ENCODE data around the gene TLK1.

Gene TLK1

DNA sequence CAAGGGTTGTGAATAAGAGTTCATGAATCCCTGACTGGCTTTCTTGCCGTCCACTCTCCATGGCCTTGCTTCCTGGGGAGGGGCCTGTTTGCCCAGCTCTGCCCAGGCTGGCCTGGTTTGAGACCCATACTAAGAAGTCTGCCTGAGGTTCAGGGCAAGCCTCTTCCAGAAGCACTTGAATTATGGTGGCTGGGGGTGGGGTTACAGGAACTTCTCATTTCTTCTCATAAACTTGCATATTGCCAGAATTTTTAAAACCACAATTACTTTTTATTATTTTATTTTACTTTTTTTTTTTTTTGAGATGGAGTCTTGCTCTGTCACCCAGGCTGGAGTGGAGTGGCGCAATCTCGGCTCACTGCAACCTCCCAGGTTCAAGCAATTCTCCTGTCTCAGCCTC is 189.6 kb downstream of the TLK1 start:
- Histone ChIP-seq H3K4me1 (no peaks in the 10 kb centered on the region), H3K27me3 (no peaks in the 10 kb centered on the region), H3K9me3 (no peaks in the 10 kb centered on the region), H3K36me3 (peaks cover 4% of the 10 kb centered on the region; the same call in 1 of the 2 replicates), H3K4me3 (ENCODE audit: low read depth, low read length) (no peak overlapping the region)
- DNase-seq: no peak
- TF ChIP-seq CTCF (IDR thresholded peaks at IDR 0.05; ENCODE audit: low read depth, low read length): no peak

- Histone ChIP-seq H3K9me3 (no peaks in the 10 kb centered on the region), H3K4me3 (ENCODE audit: low read depth, low read length) (no peak overlapping the region), H3K36me3 (peaks cover 4% of the 10 kb centered on the region; the same call in 1 of the 2 replicates), H3K4me1 (no peaks in the 10 kb centered on the region), H3K27me3 (no peaks in the 10 kb centered on the region)
- no peak for DNase-seq
- TF ChIP-seq CTCF (IDR thresholded peaks at IDR 0.05; ENCODE audit: low read depth, low read length): no peak
Observed at GRCh38 chr2:170969872-170970496, 190.7 kb downstream of the TLK1 start.

DNA sequence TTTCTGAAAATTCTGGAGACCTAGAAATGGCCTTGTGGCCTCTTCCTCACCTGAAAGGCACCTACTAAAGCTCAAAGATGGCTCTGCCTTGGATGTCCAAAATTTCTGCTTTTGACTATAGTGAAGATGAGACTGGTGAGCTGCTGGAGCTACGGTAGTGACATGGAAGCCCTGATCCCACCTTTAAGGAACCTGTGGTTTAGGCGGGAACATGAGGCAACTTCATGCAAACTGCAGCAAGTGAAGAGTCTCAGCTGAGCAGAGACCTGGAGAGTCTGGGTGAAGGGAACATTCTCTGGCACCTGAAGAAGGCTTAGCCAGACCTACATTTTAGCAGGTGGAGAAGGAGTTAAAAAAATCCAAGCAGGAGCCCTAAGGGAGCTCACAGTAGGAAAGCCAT is 191.7 kb downstream of the TLK1 start:
- Histone ChIP-seq H3K36me3 (peaks cover 4% of the 10 kb centered on the region; the same call in 1 of the 2 replicates), H3K4me3 (ENCODE audit: low read depth, low read length) (no peak overlapping the region), H3K9me3 (no peaks in the 10 kb centered on the region), H3K27me3 (no peaks in the 10 kb centered on the region), H3K4me1 (no peaks in the 10 kb centered on the region)
- DNase-seq: no peak
- TF ChIP-seq CTCF (IDR thresholded peaks at IDR 0.05; ENCODE audit: low read depth, low read length): no peak

DNA sequence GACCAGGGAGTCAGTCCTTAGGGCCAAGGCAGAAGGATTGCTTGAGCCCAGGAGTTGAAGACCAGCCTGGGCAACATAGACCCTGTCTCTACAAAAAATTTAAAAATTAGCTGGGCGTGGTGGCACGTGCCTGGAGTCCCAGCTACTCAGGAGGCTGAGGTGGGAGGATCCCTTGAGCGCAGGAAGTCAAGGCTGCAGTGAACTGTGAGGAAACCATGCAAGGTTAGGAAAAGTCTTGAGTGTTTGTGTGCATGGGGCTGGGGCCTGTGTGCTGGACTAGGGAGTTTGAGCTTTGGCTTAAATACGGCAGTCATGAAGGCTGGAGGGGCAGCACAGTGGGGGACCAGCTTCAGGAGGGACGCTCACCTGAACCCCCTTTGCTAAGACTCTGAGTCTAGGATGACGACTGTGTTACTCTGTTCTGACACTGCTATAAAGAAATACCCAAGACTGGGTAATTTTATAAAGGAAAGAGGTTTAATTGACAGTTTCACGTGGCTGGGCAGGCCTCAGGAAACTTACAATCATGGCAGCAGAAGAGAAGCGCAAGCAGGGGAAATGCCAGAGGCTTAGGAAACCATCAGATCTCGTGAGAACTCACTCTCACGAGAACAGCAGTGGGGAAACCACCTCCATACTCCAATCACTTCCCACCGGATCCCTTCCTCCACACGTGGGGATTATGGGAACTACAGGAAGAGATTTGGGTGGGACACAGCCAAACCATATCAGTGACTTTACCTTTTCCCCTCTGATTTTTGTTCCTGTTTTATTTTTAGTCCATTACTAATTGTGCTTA is 192.3 kb downstream of the TLK1 start:
- H3K36me3 ChIP-seq: peaks cover 4% of the 10 kb centered on the region; the same call in 1 of the 2 replicates
- H3K9me3 ChIP-seq: no peaks in the 10 kb centered on the region
- no peak for TF ChIP-seq CTCF (IDR thresholded peaks at IDR 0.05; ENCODE audit: low read depth, low read length)
- no peak for DNase-seq
- H3K27me3 ChIP-seq: no peaks in the 10 kb centered on the region
- no peak overlapping the region for H3K4me3 ChIP-seq (ENCODE audit: low read depth, low read length)
- H3K4me1 ChIP-seq: no peaks in the 10 kb centered on the region

DNA sequence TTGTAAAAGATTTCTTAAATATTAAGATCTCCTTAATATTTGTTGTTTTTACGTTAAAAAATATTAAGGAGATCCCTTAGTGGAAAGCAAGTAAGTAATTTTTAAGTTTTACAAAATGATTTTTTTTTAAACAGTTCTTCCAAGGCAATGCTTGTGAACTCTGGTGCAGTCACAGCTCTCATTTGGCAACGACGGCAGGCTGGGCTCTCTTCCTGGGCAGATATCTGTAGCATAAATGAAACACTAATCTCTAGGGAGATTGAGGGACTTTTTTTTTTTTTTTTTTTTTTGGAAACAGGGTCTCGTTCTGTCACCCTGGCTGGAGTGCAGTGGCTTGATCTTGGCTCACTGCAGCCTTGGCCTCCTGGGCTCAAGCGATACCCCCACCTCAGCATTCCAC is 193.1 kb downstream of the TLK1 start:
- no peaks in the 10 kb centered on the region for H3K4me1 ChIP-seq
- H3K27me3 ChIP-seq: no peaks in the 10 kb centered on the region
- H3K36me3 ChIP-seq: peaks cover 4% of the 10 kb centered on the region
- DNase-seq: no peak
- no peaks in the 10 kb centered on the region for H3K9me3 ChIP-seq
- H3K4me3 ChIP-seq (ENCODE audit: low read depth, low read length): no peak overlapping the region
- no peak for TF ChIP-seq CTCF (IDR thresholded peaks at IDR 0.05; ENCODE audit: low read depth, low read length)

Measured in BE2C (cell line).